Retina (tissue), 1 donor: ENCODE measurements around the gene KCTD5.

Source experiments
- DNase-seq: peaks from one replicate; pipeline ENCODE4 v3.0.0-alpha.2; 2016

KCTD5 gene

GRCh38 chr16:2734844-2735515 is 52.7 kb downstream of the KCTD5 start:
- DNase-seq = no peak

- no peak for DNase-seq
Observed at GRCh38 chr16:2736476-2737237, 54.3 kb downstream of the KCTD5 start.

GRCh38 chr16:2737238-2737605 is 54.9 kb downstream of the KCTD5 start:
- no peak for DNase-seq

- no peak for DNase-seq
Observed at GRCh38 chr16:2737895-2738418, 55.6 kb downstream of the KCTD5 start.

- DNase-seq = no peak
Observed at GRCh38 chr16:2738615-2739014, 56.3 kb downstream of the KCTD5 start.

- DNase-seq = no peak
Observed at GRCh38 chr16:2739625-2740430, 57.5 kb downstream of the KCTD5 start.

- DNase-seq = no peak
Observed at GRCh38 chr16:2740476-2740875, 58.2 kb downstream of the KCTD5 start.

GRCh38 chr16:2741168-2741567 is 58.8 kb downstream of the KCTD5 start:
- DNase-seq = no peak

- DNase-seq = no peak
Observed at GRCh38 chr16:2742323-2743006, 60.1 kb downstream of the KCTD5 start.

GRCh38 chr16:2743007-2743810 is 60.9 kb downstream of the KCTD5 start:
- no peak for DNase-seq

- DNase-seq = no peak
Observed at GRCh38 chr16:2744711-2745110, 62.4 kb downstream of the KCTD5 start.

- DNase-seq = no peak
Observed at GRCh38 chr16:2745116-2745890, 63.0 kb downstream of the KCTD5 start.

- DNase-seq = no peak
Observed at GRCh38 chr16:2745961-2746360, 63.6 kb downstream of the KCTD5 start.

GRCh38 chr16:2748757-2749455 is 66.6 kb downstream of the KCTD5 start:
- DNase-seq = no peak

- no peak for DNase-seq
Observed at GRCh38 chr16:2749476-2749875, 67.2 kb downstream of the KCTD5 start.

- no peak for DNase-seq
Observed at GRCh38 chr16:2749936-2750335, 67.6 kb downstream of the KCTD5 start.

- DNase-seq = no peak
Observed at GRCh38 chr16:2751577-2752034, 69.3 kb downstream of the KCTD5 start.

- DNase-seq = peak; percentile 100
Observed at GRCh38 chr16:2752035-2752849, 69.9 kb downstream of the KCTD5 start, which contains the start of gene SRRM2. Gene SRRM2 (plus strand): TSS chr16:2752638. CDS start chr16:2756365, 3,727 bp downstream.
